Suppressor macrophage (primary cell): ENCODE measurements around the gene TIMM29.
A peak's percentile ranks its signal among the peaks of the same experiment; 100 is the strongest.
"Not testable (repeated sequence)": the region's sequence is repeated elsewhere in the genome, so short reads cannot be mapped to it uniquely, and the experiment has no call there.

Experiments
- DNase-seq, 4 experiments: peaks; one replicate each; pipeline ENCODE4 v3.0.0-alpha.2; 2020 to 2022

The TIMM29 gene

GRCh38 chr19:10945264-10945663, 16.7 kb downstream of the TIMM29 start:
- DNase-seq = no peak

DNA sequence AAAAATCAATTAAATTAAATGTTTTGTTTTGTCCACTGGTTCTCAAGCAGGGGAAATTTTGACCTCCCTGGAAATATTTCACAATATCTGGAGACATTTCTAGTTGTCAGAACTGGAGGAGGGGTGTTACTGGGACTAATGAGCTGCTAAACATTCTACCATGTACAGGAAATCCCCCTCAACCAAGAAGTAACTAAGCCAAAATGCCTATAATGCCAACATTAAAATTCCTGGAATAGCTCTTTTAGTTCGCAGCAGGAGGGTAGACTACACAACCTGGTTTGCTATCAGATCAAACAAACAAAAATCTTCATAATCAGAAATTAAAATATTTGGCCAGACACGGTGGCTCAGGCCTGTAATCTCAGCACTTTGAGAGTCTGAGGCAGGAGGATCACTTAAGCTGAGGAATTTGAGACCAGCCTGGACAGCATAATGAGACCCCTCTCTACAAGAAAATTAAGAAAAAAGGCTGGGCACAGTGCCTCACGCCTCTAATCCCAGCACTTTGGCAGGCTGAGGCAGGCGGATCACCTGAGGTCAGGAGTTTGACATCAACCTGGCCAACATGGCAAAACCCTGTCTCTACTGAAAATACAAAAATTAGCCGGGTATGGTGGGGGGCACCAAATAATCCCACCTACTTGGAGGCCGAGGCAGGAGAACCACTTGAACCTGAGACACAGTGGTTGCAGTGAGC, 18.5 kb downstream of the TIMM29 start:
- DNase-seq = no peak

- DNase-seq = no peak
These were observed 24.2 kb downstream of the TIMM29 start for GRCh38 chr19:10952809-10953208.

- not testable (repeated sequence) for DNase-seq
These were observed 30.8 kb downstream of the TIMM29 start for GRCh38 chr19:10959277-10959968.

DNA sequence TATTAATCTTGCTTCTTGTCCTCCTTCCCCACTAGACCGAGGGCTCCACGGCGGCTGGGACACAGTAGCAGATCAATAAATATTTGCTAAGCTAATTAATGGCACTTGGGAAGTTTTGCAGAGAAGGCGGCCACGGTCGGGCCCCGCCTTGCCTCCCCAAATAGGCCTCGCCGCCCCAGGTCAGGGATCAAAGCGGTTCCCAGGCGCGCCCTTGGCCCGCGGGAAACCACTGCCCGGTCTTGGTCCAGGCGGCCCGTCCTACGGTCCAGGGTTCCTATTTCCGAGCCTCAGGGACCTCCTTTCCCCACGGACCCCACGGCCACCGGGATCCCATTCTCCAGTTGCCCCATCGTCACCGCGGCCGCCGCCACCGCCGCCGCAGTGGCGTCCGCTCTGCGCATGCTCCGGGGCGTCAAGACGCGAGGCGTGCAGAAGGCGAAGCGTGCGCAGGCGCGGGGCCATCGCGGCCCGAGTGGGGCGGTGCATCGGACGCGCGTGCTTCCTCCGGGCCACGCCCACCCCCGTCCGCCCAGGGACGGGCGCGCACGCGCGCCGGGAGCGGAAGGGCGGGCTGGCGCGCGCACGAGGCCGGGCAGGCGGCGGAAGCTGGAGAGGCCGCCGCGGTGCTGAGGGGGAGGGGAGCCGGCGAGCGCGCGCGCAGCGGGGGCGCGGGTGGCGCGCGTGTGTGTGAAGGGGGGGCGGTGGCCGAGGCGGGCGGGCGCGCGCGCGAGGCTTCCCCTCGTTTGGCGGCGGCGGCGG, 31.9 kb downstream of the TIMM29 start, which contains the start of gene SMARCA4:
Gene SMARCA4 (plus strand): TSS at position 717 of the 759 bp plus-strand sequence. CDS start 23,122 bp downstream, outside the sequence.
- peak; percentile 99 to 100 (median 100) for DNase-seq

DNA sequence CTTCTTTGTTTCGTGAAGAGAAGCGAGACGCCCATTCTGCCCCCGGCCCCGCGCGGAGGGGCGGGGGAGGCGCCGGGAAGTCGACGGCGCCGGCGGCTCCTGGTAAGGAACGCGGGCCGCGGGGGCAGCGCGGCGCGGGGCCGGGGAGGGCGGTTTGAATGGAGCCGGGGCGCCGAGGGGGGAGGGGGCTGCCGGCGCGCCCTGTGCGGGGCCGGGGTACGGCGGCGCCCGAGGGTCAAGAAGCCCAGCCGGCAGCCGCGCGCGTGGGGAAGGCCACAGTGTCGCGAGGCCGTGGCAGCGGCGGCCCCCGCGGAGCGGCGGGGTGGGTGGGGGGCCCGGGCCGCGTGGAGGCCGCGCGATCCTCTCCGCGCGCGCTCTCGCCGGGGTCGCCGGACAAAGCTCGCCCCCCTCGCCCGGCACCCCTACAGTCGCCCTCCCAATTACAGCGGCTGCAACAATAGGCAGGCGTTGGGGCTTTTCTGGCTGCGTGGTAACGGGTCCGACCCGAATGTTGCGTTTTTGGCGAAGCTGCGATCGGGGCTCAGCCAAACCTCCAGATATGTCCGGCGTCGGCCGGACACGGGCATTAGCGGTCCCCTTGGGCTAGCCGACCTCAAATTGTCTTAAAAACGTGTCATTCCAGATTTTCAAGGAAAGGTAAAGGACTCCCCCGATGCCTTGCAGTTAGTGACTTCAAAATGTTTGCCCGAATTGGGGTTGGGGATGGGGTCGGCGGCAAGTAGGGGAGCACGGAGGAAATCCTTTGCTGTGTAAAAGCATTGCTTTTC, 32.7 kb downstream of the TIMM29 start:
- DNase-seq = peak; percentile 8 to 52 (median 25)

GRCh38 chr19:10962863-10963262, 34.3 kb downstream of the TIMM29 start:
- DNase-seq = no peak

DNA sequence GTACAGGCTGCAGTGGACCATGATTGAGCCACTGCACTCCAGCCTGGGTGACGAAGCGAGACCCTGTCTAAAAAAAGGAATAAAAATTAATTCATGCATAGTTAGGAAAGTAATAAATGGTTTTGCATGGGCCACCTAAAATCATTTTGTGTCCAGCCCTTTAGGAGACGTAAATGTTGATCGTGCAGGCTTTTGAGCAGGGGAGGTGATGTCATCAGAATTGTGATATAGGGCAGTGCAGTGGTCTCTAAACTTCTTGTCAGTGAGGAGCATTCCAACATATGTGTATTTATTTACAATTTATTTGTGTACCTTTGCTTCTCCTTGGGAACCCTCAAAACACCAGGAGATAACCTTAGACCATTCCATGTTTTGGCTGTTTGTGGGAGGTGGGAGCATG, 35.3 kb downstream of the TIMM29 start:
- no peak for DNase-seq

DNA sequence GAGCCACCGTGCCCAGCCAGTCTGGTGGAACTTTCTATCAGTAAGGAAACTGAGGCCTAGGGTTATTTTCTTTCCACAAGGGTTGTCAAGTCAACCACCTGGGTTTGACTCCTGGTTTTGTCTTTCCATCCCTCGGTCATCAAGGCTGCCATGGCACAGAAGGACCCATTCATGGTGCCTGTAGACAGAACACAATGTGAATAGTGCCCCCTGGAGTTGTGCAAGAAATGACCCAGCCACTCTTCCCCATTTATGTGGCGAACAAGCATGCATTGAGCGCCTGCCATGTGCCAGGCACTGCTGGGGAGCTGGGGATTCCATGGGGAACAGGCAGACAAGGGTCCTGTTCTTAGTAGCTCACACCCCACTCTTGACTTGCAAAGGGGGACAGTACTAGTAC, 36.3 kb downstream of the TIMM29 start:
- no peak for DNase-seq

DNA sequence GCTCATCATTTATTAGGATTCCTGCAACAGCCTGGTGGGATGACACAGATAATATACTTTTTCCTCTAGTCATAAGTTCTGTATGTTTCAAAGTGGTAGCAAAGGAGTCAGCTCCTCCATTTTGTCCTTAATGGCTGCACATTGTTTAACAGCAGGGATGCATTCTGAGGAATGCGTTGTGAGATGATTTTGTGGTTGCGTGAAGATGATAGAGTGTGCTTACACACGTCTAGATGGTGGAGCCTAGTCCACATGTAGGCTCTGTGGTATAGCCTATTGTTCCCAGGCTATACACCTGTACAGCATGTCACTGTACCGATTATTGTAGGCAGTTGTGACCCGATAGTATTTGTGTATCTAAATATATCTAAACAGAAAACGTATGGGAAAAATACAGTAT, 36.8 kb downstream of the TIMM29 start:
- DNase-seq = no peak

DNA sequence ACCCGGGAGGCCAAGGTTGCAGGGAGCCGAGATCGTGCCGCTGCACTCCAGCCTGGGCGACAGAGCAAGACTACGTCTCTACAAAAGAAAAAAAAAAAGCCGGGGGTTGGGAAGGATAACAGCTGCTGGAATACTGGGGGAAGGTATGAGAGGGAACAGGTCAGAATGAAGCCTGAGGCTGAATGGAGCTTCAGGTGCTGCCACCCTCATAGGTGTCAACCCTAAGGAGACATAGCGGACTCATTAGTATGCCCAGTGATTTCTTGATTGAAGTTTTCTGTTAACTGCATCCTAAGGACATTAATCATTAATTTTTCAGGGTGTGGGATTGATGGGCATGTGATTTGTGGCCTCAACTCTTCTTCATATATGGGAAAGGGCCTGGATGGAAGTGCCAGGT, 38.2 kb downstream of the TIMM29 start:
- DNase-seq = no peak

DNA sequence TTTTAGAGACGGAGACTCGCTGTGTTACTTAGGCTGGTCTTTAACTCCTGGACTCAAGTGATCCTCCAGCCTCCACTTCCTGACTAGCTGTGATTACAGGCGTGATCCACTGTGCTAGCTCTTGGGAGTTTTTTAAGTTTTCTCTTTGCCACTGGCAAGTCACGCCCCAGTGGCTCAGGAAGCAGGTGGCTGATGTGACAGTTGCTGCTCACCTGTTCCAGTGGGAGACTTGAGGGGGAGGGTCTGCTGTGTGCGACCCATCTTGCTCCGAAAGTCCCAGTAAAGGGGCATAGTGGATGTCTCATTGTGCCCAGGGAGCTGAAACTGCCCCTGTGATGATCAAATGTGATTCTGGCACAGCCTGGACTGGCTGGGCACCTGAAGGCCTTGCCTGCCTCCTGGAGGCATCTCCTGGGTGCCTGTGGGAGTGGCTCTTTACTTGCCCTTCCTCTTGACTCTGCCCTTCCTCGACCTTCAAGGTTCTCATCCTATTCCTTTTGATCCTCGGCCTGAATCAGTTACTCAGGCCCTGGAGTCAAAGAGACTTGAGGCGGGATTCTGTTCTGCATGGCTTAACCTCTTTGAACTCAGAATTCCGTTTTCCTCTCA, 40.0 kb downstream of the TIMM29 start:
- no peak for DNase-seq

DNA sequence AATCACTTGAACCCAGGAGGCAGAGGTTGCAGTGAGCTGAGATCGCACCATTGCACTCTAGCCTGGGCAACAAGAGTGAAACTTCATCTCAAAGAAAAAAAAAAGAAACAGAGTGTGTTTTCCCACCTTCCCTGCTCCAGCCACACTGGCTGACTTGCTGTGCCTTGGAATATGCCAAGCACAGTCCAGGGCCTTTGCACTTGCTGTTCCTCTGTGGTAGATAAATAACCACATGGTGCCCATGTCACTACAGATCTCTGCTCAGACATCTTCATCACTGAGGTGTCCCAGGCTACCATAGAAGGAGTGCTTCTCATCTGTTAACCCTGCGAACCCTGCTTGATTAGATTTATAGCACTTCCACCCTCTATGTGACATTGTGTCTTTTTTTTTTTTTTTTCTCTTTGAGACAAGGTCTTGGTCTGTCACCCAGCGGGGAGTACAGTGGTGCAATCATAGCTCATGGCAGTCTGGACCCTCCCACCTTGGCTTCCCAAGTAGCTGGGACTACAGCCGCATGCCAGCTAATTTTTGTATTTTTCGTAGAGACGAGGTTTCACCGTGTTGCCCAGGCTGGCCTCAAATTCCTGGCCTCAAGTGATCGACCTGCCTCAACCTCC, 42.6 kb downstream of the TIMM29 start:
- DNase-seq = no peak

DNA sequence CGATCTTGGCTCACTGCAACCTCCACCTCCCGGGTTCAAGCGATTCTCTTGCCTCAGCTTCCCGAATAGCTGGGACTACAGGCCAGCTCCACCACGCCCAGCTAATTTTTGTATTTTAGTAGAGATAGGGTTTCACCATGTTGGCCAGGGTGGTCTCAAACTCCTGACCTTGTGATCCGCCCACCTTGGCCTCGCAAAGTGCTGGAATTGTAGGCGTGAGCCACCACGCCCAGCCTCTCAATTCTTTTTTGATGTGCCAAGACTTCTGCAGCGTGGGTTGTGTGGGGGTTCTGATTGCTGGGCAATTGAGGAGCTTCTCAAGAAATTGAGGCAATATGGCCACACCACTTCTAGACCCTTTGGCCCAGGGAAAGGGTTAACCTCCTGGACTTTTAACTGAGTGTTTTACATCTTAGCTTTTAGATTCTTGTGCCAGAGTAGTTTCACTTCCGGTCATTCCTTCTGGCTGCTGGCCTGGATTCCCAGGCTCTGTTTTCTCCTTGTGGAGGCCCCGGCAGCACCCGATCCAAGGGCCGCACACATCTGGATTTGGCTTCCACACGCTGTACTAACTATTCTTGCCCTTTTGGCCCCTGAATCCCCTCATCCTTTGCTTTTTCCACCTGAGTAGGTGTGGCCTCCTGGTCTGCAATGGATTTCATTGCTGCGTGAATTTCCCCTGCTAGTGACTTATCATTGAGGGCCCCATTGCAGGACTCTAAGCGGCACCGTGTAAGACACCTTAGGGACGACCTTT, 46.9 kb downstream of the TIMM29 start:
- no peak for DNase-seq

- no peak for DNase-seq
These were observed 47.7 kb downstream of the TIMM29 start for GRCh38 chr19:10976131-10976892.

DNA sequence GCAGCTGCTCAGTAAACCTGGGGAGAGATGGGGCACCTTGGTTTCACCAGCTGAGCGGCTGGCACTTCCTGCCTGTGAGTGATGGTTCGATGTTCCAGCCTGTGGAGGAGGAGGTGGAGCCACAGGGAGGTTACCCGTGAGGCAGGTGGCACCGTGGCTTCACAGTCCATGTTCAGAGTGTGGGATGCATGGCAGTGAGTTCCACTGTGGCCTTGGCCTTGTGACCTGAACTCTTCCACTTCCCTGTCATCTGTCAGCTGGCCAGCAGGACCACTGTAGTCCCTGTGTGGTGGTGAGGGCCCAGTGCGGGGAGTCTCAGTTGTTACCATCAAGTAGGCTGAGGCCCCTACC, 49.1 kb downstream of the TIMM29 start:
- DNase-seq = no peak
